ENCODE results near the gene IL36RN.
"Not testable (repeated sequence)": the region's sequence is repeated elsewhere in the genome, so short reads cannot be mapped to it uniquely, and the experiment has no call there.

Gene IL36RN

DNA sequence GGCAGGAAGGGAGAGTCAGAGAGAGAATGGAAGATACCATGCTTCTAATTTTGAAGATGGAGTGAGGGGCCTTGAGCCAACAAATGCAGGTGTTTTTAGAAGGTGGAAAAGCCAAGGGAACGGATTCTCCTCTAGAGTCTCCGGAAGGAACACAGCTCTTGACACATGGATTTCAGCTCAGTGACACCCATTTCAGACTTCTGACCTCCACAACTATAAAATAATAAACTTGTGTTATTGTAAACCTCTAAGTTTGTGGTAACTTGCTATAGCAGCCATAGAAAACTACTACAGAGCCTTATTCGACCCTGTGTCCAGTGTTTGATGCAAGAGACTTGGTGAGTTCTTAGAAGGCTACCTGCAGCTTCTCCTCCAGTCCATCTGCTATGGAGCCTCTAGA, 16.6 kb downstream of the IL36RN start:
- DNase-seq = no peak

DNA sequence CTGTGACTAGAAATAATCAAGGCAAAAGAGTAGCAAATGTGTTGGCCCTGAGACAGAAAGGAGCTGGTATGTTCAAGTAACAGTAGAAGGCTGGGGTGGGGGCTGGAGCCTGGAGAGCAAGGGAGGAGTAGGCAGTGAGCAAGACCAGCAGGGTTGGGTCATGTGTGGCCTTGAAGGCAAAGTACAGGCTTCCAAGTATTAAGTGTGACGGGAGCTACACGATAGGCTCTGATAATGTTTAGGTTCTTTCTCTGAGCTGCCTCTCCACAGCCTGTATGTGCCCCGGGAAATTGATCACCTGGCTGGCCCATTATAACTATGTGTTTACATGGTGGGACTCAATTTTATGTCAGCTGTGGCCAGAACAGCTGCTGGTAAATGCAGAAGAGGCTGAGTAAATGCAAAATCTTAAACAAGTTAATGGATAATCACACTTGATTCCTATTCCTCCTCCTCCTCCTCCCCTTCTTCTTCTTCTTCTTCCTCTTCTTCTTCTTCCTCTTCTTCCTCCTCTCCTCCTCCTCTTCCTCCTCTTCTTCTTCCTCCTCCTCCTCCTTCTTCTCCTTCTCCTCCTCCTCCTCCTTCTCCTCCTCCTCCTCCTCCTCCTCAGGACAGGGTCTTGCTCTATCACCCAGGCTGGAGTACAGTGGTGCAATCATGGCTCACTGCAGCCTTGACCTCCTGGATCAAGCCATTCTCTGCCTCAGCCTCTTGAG, 18.1 kb downstream of the IL36RN start:
- DNase-seq = no peak

- DNase-seq = no peak
Observed at GRCh38 chr2:113077921-113078320, 18.9 kb downstream of the IL36RN start.

DNA sequence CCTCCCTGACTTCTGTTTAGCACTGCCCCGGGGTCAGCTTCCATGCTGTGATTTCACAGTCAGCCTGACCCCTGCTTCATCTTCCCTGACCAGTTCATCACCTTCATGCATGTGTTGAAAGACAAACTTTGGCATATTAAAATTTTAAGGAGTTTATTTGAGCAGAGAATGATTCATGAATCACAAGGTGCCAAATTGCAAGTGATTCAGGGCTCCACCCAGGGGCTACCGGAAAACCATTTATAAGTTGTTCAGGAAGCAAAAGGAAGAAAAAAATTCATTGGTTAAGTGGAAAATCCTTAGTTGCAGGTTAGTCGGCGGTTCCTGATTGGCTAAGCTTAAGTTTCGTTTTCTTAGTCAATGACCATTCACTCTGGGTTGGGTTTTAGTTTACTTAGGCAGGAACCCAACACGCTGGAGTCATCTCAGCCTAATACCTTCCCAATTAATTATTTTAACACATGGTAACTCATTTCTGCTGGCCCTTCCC, 19.4 kb downstream of the IL36RN start:
- no peak for DNase-seq

- no peak for DNase-seq
Observed at GRCh38 chr2:113079131-113079530, 20.1 kb downstream of the IL36RN start.

GRCh38 chr2:113080134-113080533, 21.1 kb downstream of the IL36RN start:
- DNase-seq = peak in 1 of 2 experiments; percentile 40

- DNase-seq = no peak
Observed at GRCh38 chr2:113081488-113082210, 22.7 kb downstream of the IL36RN start.

GRCh38 chr2:113083296-113083695, 24.3 kb downstream of the IL36RN start:
- DNase-seq = no peak

DNA sequence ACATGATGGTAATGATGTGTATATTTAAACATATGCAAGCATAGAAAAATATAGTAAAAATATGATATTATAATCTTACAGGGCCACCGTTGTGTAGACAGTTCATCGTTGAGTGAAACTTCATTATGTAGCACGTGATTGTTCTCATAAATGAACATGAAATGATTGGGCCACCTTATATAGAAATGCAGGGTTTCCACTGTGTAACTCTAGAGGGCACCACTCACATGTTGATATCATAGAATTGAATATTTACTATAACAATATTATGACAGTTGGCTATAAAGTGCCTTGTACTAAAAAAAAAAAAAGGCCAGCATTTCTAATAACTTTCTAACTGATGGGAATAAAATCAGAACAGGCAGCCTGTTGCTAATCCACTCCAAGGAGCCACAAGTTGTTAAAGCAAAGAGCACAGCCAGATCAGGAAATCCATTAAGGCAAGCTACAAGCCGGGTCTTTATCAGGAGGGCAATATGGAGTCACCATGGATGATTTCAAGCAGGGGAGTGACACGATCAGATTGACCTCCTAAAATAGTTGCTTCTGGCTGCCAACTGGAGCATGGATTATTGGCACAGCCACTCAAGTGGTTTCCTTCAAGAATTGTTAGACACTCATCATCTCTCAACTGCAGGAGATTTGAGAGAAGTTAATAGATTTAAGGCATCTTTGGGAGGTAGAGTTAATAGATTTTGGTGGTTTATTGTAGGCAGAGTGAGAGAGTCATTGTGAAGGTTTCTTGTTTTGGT, 25.4 kb downstream of the IL36RN start:
- DNase-seq = peak in 1 of 2 experiments; percentile 2

DNA sequence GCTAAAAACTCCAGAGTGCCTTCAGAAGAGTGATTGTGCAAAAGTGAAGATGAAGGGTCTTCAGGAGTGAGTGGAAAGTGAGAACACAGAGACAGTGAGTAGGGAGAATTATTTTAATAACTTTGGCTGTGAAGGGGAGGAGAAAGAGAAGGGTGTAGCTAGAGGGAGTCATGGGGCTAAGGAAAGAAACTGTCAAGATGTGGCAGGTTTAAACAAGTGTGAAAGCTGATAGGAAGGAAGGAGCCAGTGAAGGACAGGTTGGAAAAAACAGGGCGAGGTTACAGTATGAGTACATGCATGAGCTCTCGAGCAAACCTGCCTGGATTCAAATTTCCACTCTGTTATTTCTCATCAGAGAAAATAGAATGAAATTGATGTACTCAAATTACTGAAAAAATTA, 26.5 kb downstream of the IL36RN start:
- no peak for DNase-seq

GRCh38 chr2:113088213-113088992, 29.4 kb downstream of the IL36RN start:
- DNase-seq = no peak

GRCh38 chr2:113089916-113090315, 30.9 kb downstream of the IL36RN start:
- DNase-seq = no peak

GRCh38 chr2:113091231-113091896, 32.4 kb downstream of the IL36RN start:
- DNase-seq = no peak

DNA sequence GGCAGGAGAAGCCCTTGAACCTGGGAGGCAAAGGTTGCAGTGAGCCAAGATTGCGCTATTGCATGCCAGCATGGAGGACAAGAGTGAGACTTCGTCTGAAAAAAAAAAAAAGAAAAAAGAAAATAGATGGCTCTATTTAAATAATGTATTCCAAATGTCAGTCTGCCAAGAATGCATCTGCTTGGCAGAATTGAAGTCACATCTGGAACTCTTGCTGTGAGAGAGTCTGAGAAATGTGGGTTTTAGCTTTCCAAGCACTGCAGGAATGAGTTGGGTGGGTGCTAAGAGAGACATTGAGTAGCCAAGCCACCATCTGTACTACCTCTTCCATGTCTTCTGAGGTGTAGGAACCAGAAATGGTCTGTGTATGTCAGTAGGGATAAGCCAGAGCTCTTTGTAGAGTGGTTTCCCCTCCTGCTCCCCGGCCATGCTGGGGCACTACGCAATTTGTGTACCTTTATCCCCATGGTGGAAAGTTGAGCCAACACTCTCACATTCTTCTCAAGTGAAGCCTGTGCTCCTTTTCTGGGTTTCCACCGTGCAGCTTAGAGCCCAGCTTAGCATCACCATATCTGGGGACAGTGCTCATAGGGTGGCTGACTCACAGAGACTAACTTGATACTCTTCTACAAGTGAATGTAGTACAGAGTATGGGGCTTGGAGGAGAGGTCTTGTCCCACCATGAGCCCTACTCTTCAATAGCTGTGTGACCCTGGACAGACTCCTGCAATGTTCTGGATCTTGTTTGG, 34.0 kb downstream of the IL36RN start:
- no peak for DNase-seq

DNA sequence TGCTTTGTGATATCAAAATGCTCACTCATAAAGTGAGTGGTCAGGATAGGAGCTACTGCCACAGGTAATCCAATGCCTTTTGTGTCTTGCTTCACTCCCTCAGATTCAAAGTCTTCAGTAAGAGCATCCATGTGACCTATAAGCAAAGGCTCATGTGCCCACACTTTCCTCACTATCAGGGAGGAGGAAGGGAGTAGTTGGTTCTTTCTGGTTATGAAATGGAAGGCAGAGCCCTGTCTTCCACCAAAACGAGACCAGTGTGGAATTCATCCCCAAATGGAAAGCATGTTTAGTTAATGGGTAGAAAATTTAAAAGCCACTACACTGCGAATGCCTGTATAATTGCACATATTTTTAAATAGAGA, 34.6 kb downstream of the IL36RN start:
- DNase-seq = no peak

- not testable (repeated sequence) for DNase-seq
Observed at GRCh38 chr2:113096306-113096705, 37.3 kb downstream of the IL36RN start.

GRCh38 chr2:113096842-113097618, 38.0 kb downstream of the IL36RN start:
- DNase-seq = not testable (repeated sequence)

DNA sequence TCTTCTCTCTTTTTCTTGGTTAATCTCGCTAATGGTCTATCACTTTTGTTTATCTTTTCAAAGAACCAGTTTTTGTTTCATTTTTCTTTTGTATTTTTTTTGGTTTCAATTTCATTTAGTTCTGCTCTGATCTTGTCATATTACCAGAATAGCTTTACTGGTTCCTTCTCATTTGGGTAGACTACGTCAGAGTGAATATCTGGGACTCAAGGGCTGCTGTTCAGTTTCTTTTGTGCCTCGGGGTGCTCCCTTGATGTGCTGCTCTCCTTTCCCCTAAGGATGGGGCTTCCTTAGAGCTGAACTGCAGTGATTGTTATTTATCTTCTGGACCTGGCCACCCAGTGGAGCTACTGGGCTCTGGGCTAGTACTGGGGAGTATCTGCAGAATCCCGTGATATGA, 39.0 kb downstream of the IL36RN start:
- DNase-seq = no peak

- no peak for DNase-seq
Observed at GRCh38 chr2:113098532-113098931, 39.5 kb downstream of the IL36RN start.

DNA sequence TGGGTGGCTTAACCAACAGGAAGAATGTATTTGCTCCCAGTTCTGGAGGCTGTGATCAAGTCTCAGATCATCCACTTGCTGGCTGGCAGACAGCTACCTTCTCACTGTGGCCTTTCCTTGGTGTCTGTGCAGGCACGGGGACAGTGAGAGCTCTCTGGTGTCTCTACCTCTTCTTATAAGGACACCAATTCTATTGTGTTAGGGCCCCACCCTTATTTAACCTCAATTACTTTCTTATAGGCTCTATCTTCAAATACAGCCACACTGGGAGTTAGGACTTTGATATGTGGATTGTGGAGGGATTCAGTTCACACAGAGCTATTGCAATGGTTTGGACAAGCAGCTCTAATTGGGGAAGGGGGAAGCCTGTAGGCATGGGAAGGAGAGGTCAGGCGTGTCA, 43.1 kb downstream of the IL36RN start:
- no peak for DNase-seq

GRCh38 chr2:113103277-113103676, 44.3 kb downstream of the IL36RN start:
- DNase-seq = no peak
